GM21381 (cell line): ENCODE measurements around the gene ISY1.
"Not testable (repeated sequence)": the region's sequence is repeated elsewhere in the genome, so short reads cannot be mapped to it uniquely, and the experiment has no call there.

Experiments used
- ATAC-seq: cut with Tn5 transposase; IDR thresholded peaks from one replicate; pipeline ENCODE4 v1.9.1; 2021; ENCODE audit warnings: mild to moderate bottlenecking, moderate library complexity; ENCODE audit not compliant: unreplicated experiment

The ISY1 gene

DNA sequence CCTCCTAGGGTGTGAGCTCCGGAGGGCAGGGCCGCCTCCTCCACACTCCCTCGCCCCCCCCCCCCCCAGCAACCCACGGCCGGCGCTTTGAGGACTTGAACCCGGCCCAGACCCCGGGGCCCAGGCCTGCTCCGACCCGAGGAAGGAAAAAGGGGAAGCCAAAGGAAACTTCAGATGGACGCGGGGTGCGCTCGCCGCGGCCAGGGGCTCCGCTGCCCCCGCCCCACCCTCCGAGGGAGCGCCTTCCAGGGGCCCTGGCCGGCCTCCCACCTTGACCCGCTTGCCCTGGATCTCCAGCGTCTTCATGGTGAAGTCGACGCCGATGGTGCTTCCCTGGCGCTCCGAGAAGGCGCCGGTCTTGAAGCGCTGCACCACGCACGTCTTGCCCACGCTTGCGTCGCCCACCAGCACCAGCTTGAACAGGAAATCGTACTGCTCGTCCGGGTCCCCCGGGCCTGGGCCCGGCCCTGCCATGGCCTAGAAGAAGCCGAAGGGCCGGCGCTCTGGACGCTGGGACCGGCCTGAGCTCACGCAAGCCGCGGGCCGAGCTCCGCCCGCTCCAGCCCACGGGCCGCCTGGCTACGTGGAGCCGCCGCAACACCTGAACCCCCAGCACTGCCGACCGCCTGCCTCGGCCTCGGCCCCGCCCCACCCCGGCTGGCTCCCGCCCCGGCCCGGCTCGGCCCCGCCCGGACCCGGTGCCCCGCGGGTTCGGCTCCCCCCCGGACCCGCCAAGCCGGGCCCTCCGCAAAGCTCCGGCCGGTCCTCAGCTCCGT, 39.7 kb downstream of the ISY1 start:
- ATAC-seq: peak; percentile 2

DNA sequence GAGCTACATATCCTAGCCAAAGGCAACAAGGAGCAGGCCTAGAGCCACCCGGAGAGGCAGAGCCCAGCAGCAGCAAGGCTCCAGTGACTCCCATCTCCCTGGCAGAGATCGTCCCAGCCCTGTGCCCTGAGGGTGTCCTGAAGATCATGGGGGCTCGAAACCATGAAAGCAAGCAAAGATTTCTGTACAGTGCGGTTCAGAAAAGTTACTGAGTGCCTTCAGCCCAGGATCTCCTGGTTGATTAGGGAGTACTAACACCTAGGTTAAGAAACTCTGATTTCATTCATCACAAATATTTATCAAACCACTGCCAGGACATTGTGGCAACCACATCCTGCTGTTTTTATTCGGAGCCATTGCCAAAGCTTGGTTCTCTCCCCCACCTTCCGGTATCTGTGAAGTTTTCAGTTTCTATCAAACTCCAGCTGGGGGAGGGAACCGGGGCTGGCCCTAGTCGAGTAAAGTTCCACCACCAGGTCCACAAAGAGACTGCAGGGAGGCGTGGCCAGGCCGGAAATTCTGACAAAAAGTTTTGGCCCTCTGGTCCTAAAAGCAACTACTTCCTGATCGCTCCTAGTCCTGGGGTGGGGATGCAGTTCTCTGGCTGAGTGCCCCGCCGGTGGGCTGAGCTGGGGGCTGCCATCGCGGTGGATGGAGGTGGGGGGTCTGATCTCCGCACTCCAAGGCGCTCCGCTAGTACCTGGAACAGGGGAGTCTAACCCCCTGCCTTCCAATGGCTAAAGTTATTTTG, 40.4 kb downstream of the ISY1 start:
- peak; percentile 61 for ATAC-seq

- no peak for ATAC-seq
These were observed 41.3 kb downstream of the ISY1 start for GRCh38 chr3:129119365-129120100.

DNA sequence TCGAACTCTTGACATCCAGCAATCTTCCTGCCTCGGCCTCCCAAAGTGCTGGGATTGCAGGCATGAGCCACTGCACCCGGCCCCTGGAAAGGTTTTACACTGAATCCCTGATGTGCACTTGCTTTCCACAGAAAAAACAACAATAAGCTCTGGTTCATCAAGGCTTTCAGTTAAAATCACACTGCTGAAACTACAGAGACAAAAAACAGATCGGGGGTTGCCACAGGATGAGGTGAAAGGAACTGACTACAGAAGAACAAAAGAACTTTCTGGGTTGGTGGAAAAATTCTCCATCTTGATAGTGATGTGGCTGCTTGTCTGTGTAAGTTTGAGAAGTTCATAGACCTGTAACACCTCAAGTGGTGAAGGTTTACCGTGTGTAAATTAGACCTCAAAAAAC, 42.1 kb downstream of the ISY1 start:
- ATAC-seq: no peak

- no peak for ATAC-seq
These were observed 43.7 kb downstream of the ISY1 start for GRCh38 chr3:129117134-129117533.

- ATAC-seq: no peak
These were observed 44.3 kb downstream of the ISY1 start for GRCh38 chr3:129116482-129116946.

- no peak for ATAC-seq
These were observed 46.4 kb downstream of the ISY1 start for GRCh38 chr3:129114455-129114854.

GRCh38 chr3:129112308-129113052, 48.4 kb downstream of the ISY1 start:
- no peak for ATAC-seq

DNA sequence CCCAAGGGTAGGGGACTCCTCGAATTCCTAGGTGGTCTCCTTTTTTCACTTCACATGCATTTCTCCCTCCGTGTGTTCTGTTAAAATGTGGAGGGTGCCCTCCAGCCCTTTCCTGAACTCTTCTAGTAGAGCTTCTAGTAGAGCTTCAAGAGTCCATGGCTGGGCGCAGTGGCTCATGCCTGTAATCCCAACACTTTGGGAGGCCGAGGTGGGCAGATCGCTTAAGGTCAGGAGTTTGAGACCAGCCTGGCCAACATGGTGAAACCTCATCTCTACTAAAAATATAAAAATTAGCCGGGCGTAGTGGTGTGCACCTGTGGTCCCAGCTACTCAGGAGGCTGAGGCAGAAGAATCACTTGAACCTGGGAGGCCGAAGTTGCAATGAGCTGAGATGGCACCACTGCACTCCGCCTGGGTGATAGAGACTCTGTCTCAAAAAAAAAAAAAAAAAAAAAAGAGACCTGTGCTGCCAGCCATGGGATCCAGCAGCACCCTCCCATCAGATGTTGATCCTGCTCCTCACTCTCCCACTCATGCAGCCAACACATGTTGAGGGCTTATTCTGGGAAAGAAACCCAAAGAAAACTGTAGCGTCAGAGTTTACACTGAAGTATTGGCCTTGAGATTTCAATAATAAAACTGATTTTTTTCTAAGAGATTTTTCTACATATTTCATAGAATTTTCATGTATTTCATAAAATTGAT, 49.6 kb downstream of the ISY1 start:
- not testable (repeated sequence) for ATAC-seq

- no peak for ATAC-seq
These were observed 53.1 kb downstream of the ISY1 start for GRCh38 chr3:129107793-129108192.

DNA sequence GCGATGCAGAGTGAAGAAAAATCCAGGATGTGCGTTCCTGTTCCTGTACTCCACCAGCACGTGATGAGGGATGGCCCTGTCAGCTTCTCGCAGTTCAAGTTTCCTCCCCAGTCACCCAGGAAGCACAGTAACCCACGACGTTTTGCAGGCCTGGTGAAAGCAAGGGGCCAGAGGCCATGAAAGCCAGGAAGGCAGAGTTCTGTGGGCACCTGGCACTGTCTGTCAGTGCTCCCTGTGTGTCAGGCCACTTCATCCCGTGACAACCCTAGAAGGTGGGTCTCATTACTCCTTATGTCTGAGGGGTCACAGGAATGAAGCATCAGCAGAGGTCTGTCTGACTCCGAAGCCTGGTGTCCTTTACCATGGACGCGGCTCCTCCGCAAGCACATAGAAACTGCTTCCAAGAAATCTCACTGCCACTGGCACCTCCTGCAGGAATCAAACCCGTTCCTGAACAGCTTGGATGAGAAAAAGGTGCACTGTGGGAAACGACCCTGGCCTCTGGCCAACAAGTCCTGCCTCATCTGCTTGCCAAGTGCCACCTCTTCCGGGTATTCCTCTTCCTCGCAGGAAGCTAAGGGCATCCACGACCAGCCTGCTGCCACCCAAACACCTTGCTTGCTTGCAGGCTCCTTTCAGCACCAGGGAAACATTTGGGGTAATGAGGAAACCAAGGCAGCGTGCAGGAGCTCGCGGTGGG, 53.8 kb downstream of the ISY1 start:
- ATAC-seq: no peak

DNA sequence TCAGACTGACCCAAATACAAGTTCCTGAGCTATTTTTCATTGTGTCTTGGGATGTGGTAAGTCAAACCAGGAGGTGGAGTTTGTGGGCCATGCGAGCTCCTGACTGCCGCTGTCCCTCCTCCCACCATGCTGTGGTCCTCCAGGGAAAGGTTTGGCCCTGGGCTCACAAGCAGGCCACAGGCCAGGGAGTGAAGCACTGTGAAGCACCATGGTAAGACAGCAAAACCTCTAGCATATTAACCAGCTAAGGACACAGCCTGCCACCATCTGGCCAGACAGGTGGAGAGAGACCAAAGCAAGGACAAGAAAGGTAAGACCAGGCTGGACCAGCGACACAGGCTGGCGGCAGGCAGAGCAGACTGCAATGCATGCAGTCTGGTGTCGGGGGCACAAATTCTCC, 54.5 kb downstream of the ISY1 start:
- no peak for ATAC-seq

GRCh38 chr3:129105862-129106261, 55.0 kb downstream of the ISY1 start:
- ATAC-seq: no peak

DNA sequence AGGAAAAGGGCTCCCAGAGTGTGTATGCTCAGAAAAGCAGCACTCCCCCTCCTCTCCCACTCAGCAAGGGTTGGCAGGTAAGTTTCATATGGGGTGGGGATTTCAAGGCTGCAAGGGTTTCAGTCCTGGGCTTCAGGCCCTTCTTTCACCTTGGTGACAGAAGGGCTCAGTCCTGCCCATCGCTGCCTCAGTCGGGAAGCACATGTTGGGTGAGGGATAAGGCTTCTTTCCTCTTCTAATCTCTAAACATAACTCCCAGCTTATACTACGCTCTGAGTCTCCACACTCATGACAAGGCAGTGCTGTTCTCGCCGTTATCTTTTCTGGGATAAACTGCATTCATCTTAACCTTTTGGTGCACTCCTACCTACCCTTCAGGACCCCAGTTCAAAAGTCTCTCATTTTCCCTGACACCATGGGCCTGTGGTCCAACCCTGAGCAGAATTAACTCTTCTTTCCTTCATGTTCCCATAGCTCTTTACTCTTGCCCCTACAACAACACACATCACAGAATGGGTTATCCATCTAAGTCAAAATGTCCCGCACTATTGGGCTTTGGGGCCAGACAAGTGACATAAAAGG, 56.3 kb downstream of the ISY1 start:
- no peak for ATAC-seq

- ATAC-seq: no peak
These were observed 56.8 kb downstream of the ISY1 start for GRCh38 chr3:129104051-129104450.

- ATAC-seq: no peak
These were observed 57.6 kb downstream of the ISY1 start for GRCh38 chr3:129103296-129103695.

DNA sequence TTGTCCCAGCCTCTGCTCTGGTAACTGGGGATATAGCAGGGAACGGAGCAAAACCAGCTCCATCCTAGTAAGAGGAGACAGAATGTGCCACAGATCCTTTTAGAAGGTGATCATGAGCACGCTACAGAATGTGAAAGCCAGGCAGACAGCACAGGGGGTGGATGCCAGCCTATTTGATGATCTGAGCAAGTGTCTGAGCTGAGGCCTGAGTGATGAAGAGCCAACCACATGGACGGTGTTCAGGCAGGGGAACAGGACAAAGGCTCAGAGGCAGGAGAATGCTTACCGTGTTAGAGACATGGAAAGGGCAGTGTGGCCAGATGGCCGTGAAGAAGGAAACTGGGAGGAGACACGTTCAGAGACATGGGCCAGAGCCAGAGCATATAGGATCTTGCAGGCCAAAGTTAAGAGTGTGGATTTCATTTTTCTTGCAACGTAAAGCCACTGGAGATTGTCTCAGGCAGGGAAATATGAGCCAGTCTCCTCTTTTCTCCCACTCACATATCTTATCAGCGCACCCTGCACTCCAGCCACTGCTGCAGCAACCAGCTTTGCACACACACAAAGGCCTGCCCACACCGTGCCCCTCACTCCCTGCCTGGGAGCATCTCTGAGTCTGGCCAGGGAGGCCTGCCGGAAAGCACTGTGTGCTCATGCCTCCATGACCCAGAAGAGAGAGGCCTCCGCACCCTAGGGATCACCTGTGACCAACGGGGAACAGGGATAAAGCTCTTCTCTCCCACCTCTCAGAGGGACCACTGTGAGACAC, 59.3 kb downstream of the ISY1 start:
- no peak for ATAC-seq

GRCh38 chr3:129100274-129100673, 60.6 kb downstream of the ISY1 start:
- ATAC-seq: no peak

- ATAC-seq: no peak
These were observed 65.6 kb downstream of the ISY1 start for GRCh38 chr3:129095285-129095684.
